HEK293 (cell line): ENCODE measurements around the gene LYZ.

Experiments
- CTCF ChIA-PET: fragments of 350-600 bp; formaldehyde crosslinking; extraction: SDS; loops from one replicate; lab custom pipeline; 2021; ENCODE audit warnings: antibody characterized with exemption; lab: Yijun Ruan, JAX
- POLR2A ChIA-PET: fragments of 300-600 bp; formaldehyde crosslinking; extraction: SDS; loops from one replicate; lab custom pipeline; 2020; ENCODE audit warnings: antibody characterized with exemption, inconsistent platforms; lab: Yijun Ruan, JAX
- H3K27ac ChIP-seq: fragments of 200-500 bp; sonication (Bioruptor generic); 2 replicates; pipeline ENCODE4 v1.5.1; 2014; ENCODE audit warnings: low read depth, low read length, control low read depth, inconsistent platforms; ENCODE audit errors: extremely low read depth
- H3K36me3 ChIP-seq, 2 experiments: fragments of 200-500 bp in 1 of 2; sonication (Bioruptor generic) in 1 of 2; 1 replicate in 1 of 2; 2 replicates in 1 of 2; pipeline ENCODE4 v1.5.1; 2014 to 2017; ENCODE audit warnings: inconsistent platforms in 2 of 2, low read length in 2 of 2; ENCODE audit not compliant: control insufficient read depth in 2 of 2, insufficient read depth in 1 of 2
- H3K4me1 ChIP-seq: fragments of 200-500 bp; sonication (Bioruptor generic); 2 replicates; pipeline ENCODE4 v1.5.1; 2014; ENCODE audit warnings: mild to moderate bottlenecking, low read length, inconsistent platforms; ENCODE audit not compliant: control insufficient read depth, insufficient read depth
- H3K4me3 ChIP-seq: 2 replicates; pipeline ENCODE4 v1.5.1; 2011; ENCODE audit warnings: low read depth, mild to moderate bottlenecking, control low read depth, low read length, moderate library complexity
- H3K9me3 ChIP-seq: fragments of 200-500 bp; sonication (Bioruptor generic); 2 replicates; pipeline ENCODE4 v1.5.1; 2014; ENCODE audit warnings: low read depth, low read length, inconsistent platforms; ENCODE audit not compliant: control insufficient read depth, insufficient read depth
- HOXD13 ChIP-seq: sonication (generic); formaldehyde crosslinking; IDR thresholded peaks from 2 replicates; pipeline ENCODE4 v1.8.0; 2022; ENCODE audit warnings: missing genetic modification reagents, borderline replicate concordance
- KLF1 ChIP-seq: fragments of 450-650 bp; formaldehyde crosslinking; IDR thresholded peaks from 2 replicates; pipeline ENCODE4 v1.5.1; 2016; ENCODE audit warnings: missing biosample characterization, missing genetic modification characterization
- SALL2 ChIP-seq: fragments of 450-650 bp; formaldehyde crosslinking; IDR thresholded peaks from 2 replicates; pipeline ENCODE4 v1.5.0; 2017; ENCODE audit warnings: missing biosample characterization, mild to moderate bottlenecking, missing genetic modification characterization, borderline replicate concordance
- TCF7L2 ChIP-seq: IDR thresholded peaks from 2 replicates; pipeline ENCODE4 v1.6.1; 2011; ENCODE audit warnings: low read depth, mild to moderate bottlenecking, inconsistent platforms, low read length, moderate library complexity, borderline replicate concordance
- ZBTB17 ChIP-seq: fragments of 450-650 bp; formaldehyde crosslinking; IDR thresholded peaks from 2 replicates; pipeline ENCODE4 v1.5.1; 2016; ENCODE audit warnings: missing biosample characterization, missing genetic modification characterization
- ZBTB26 ChIP-seq: fragments of 450-650 bp; formaldehyde crosslinking; optimal IDR thresholded peaks from 2 replicates; pipeline ENCODE3; 2016; ENCODE audit warnings: missing biosample characterization, mild to moderate bottlenecking, missing genetic modification characterization
- ZBTB8A ChIP-seq: fragments of 450-650 bp; formaldehyde crosslinking; IDR thresholded peaks from 2 replicates; pipeline ENCODE4 v1.5.1; 2016; ENCODE audit warnings: missing biosample characterization, missing genetic modification characterization
- ZEB2 ChIP-seq: fragments of 450-650 bp; formaldehyde crosslinking; IDR thresholded peaks from 2 replicates; pipeline ENCODE4 v1.5.1; 2016; ENCODE audit warnings: missing biosample characterization, missing genetic modification characterization
- ZNF114 ChIP-seq: fragments of 450-650 bp; formaldehyde crosslinking; IDR thresholded peaks from 2 replicates; pipeline ENCODE4 v1.5.0; 2017; ENCODE audit warnings: missing biosample characterization, missing genetic modification characterization
- ZNF132 ChIP-seq: fragments of 450-650 bp; formaldehyde crosslinking; IDR thresholded peaks from 2 replicates; pipeline ENCODE4 v1.5.1; 2017; ENCODE audit warnings: missing biosample characterization, missing genetic modification characterization, borderline replicate concordance
- ZNF138 ChIP-seq: fragments of 450-650 bp; formaldehyde crosslinking; IDR thresholded peaks from 2 replicates; pipeline ENCODE4 v1.5.1; 2016; ENCODE audit warnings: missing biosample characterization, missing genetic modification characterization, borderline replicate concordance
- ZNF211 ChIP-seq: fragments of 450-650 bp; formaldehyde crosslinking; IDR thresholded peaks from 2 replicates; pipeline ENCODE4 v1.5.1; 2016; ENCODE audit warnings: low read depth, missing biosample characterization, missing genetic modification characterization
- ZNF26 ChIP-seq: fragments of 450-650 bp; formaldehyde crosslinking; IDR thresholded peaks from 2 replicates; pipeline ENCODE4 v1.5.1; 2016; ENCODE audit warnings: missing biosample characterization, missing genetic modification characterization
- ZNF354C ChIP-seq: fragments of 450-650 bp; formaldehyde crosslinking; IDR thresholded peaks from 2 replicates; pipeline ENCODE4 v1.5.1; 2016; ENCODE audit warnings: missing biosample characterization, missing genetic modification characterization, low read depth, borderline replicate concordance
- ZNF398 ChIP-seq: fragments of 450-650 bp; formaldehyde crosslinking; IDR thresholded peaks from 2 replicates; pipeline ENCODE4 v1.5.1; 2017; ENCODE audit warnings: missing biosample characterization, missing genetic modification characterization
- ZNF404 ChIP-seq: fragments of 450-650 bp; formaldehyde crosslinking; IDR thresholded peaks from 2 replicates; pipeline ENCODE4 v1.5.1; 2017; ENCODE audit warnings: missing biosample characterization, missing genetic modification characterization
- ZNF510 ChIP-seq: fragments of 450-650 bp; formaldehyde crosslinking; IDR thresholded peaks from 2 replicates; pipeline ENCODE4 v1.5.1; 2018; ENCODE audit warnings: mild to moderate bottlenecking, missing genetic modification characterization, missing biosample characterization; ENCODE audit not compliant: insufficient replicate concordance
- ZNF664 ChIP-seq: fragments of 450-650 bp; formaldehyde crosslinking; IDR thresholded peaks from 2 replicates; pipeline ENCODE4 v1.5.1; 2016; ENCODE audit warnings: missing biosample characterization, missing genetic modification characterization
- ZNF776 ChIP-seq: fragments of 450-650 bp; formaldehyde crosslinking; IDR thresholded peaks from 2 replicates; pipeline ENCODE4 v1.5.0; 2017; ENCODE audit warnings: missing biosample characterization, missing genetic modification characterization, borderline replicate concordance
- ZNF777 ChIP-seq: fragments of 450-650 bp; formaldehyde crosslinking; IDR thresholded peaks from 2 replicates; pipeline ENCODE4 v1.5.1; 2017; ENCODE audit warnings: missing biosample characterization, missing genetic modification characterization, borderline replicate concordance
- ZNF843 ChIP-seq: fragments of 450-650 bp; formaldehyde crosslinking; IDR thresholded peaks from 2 replicates; pipeline ENCODE4 v1.5.1; 2016; ENCODE audit warnings: missing biosample characterization, missing genetic modification characterization
- ZSCAN30 ChIP-seq: fragments of 450-650 bp; IDR thresholded peaks from 2 replicates; pipeline ENCODE4 v1.5.1; 2018; ENCODE audit warnings: missing biosample characterization, mild to moderate bottlenecking, missing genetic modification characterization, moderate library complexity
- TF ChIP-seq, protein P1 (sequence below): fragments of 450-650 bp; formaldehyde crosslinking; IDR thresholded peaks from 2 replicates; pipeline ENCODE4 v1.5.1; 2016; ENCODE audit warnings: missing biosample characterization, missing genetic modification characterization
- TF ChIP-seq, protein P2 (sequence below): fragments of 450-650 bp; formaldehyde crosslinking; IDR thresholded peaks from 2 replicates; pipeline ENCODE4 v1.5.1; 2016; ENCODE audit warnings: missing biosample characterization, missing genetic modification characterization
- TF ChIP-seq, protein P3 (sequence below): fragments of 450-650 bp; formaldehyde crosslinking; IDR thresholded peaks from 2 replicates; pipeline ENCODE4 v1.5.1; 2017; ENCODE audit warnings: missing biosample characterization, missing genetic modification characterization

LYZ gene

GRCh38 chr12:69348162-69348938 lies at the start of gene LYZ:
Gene LYZ, plus strand, starts transcription at chr12:69348381. Its CDS starts 28 bp downstream, at chr12:69348409.
- H3K4me3 ChIP-seq, result no peak within 1 kb of the TSS
- no peaks in the 10 kb centered on the region for H3K36me3 ChIP-seq
- POLR2A ChIA-PET, result no interaction called here
- no peak for TF ChIP-seq ZNF114 (tag by site-specific recombination)
- no peak for TF ChIP-seq ZNF777
- no peak for TF ChIP-seq ZNF404 (tag by site-specific recombination)
- no peak for TF ChIP-seq ZNF26 (tag by site-specific recombination)
- TF ChIP-seq, protein P1, sequence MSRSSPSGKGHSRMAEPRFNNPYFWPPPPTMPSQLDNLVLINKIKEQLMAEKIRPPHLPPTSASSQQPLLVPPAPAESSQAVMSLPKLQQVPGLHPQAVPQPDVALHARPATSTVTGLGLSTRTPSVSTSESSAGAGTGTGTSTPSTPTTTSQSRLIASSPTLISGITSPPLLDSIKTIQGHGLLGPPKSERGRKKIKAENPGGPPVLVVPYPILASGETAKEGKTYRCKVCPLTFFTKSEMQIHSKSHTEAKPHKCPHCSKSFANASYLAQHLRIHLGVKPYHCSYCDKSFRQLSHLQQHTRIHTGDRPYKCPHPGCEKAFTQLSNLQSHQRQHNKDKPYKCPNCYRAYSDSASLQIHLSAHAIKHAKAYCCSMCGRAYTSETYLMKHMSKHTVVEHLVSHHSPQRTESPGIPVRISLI (tag by site-specific recombination), result no peak
- TF ChIP-seq ZNF132 (tag by site-specific recombination), result no peak
- TF ChIP-seq ZBTB17 (tag by site-specific recombination), result no peak
- TF ChIP-seq ZNF138, result no peak
- no peak for TF ChIP-seq ZEB2
- H3K4me1 ChIP-seq, result no peaks in the 10 kb centered on the region
- CTCF ChIA-PET, result interaction anchor here (0.6 to 2.7 kb wide), 2 partner anchors 10 to 124 kb away, joined by 3 to 12 read pairs; no protein-coding TSS in a partner anchor
- no peak within 1 kb of the TSS for H3K27ac ChIP-seq
- no peaks in the 10 kb centered on the region for H3K9me3 ChIP-seq

DNA sequence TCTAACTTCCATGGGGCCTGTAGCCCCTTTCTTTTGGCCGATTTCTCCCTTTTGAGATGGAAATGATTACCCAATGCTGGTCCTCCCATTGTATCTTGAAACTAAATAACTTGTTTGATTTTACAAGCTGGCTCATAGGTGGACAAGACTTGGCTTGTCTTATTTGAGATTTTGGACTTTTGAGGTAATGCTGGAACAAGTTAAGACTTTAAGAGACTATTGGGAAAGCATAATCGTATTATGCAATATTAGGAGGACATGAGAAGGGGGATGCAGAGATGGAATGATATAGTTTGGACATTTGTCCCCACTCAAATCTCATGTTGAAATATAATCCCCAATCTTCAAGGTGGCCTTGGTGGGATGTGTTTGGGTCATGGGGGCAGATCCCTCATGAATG lies 49.2 kb upstream of the LYZ start:
- CTCF ChIA-PET, result interaction anchor here (0.7 to 1.0 kb wide), 2 partner anchors 8 to 110 kb away, joined by 3 read pairs; no protein-coding TSS in a partner anchor
- H3K9me3 ChIP-seq, result no peaks in the 10 kb centered on the region
- no peaks in the 10 kb centered on the region for H3K36me3 ChIP-seq
- H3K27ac ChIP-seq, result no peak overlapping the region
- POLR2A ChIA-PET, result no interaction called here
- no peak overlapping the region for H3K4me3 ChIP-seq
- no peaks in the 10 kb centered on the region for H3K4me1 ChIP-seq
- no peak for TF ChIP-seq ZNF776 (tag by site-specific recombination)
- no peak for TF ChIP-seq TCF7L2
- TF ChIP-seq ZNF510 (tag by site-specific recombination), result no peak
- TF ChIP-seq, protein P2, sequence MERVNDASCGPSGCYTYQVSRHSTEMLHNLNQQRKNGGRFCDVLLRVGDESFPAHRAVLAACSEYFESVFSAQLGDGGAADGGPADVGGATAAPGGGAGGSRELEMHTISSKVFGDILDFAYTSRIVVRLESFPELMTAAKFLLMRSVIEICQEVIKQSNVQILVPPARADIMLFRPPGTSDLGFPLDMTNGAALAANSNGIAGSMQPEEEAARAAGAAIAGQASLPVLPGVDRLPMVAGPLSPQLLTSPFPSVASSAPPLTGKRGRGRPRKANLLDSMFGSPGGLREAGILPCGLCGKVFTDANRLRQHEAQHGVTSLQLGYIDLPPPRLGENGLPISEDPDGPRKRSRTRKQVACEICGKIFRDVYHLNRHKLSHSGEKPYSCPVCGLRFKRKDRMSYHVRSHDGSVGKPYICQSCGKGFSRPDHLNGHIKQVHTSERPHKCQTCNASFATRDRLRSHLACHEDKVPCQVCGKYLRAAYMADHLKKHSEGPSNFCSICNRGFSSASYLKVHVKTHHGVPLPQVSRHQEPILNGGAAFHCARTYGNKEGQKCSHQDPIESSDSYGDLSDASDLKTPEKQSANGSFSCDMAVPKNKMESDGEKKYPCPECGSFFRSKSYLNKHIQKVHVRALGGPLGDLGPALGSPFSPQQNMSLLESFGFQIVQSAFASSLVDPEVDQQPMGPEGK (tag by site-specific recombination), result no peak
- TF ChIP-seq ZNF664 (tag by site-specific recombination), result no peak
- no peak for TF ChIP-seq ZNF398
- TF ChIP-seq HOXD13, result no peak
- TF ChIP-seq ZNF843 (tag by site-specific recombination), result no peak
- TF ChIP-seq ZSCAN30 (tag by site-specific recombination), result no peak
- TF ChIP-seq SALL2 (tag by site-specific recombination), result no peak
- TF ChIP-seq ZBTB26 (tag by site-specific recombination), result no peak
- no peak for TF ChIP-seq ZNF211 (tag by site-specific recombination)
- TF ChIP-seq KLF1, result no peak
- no peak for TF ChIP-seq ZBTB8A (tag by site-specific recombination)
- no peak for TF ChIP-seq ZNF354C (tag by site-specific recombination)
- TF ChIP-seq, protein P3, sequence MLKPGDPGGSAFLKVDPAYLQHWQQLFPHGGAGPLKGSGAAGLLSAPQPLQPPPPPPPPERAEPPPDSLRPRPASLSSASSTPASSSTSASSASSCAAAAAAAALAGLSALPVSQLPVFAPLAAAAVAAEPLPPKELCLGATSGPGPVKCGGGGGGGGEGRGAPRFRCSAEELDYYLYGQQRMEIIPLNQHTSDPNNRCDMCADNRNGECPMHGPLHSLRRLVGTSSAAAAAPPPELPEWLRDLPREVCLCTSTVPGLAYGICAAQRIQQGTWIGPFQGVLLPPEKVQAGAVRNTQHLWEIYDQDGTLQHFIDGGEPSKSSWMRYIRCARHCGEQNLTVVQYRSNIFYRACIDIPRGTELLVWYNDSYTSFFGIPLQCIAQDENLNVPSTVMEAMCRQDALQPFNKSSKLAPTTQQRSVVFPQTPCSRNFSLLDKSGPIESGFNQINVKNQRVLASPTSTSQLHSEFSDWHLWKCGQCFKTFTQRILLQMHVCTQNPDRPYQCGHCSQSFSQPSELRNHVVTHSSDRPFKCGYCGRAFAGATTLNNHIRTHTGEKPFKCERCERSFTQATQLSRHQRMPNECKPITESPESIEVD (tag by site-specific recombination), result no peak
